Activated naive CD8-positive, alpha-beta T cell treated with anti-CD3 and anti-CD28 coated beads for 36 hours (primary cell): ENCODE measurements around the gene SCAP. TPM values are rescaled to one million over a fixed set of nuclear protein-coding genes. Genes with fewer than 3 reads are reported as not detected.
"Not testable (repeated sequence)": the region's sequence is repeated elsewhere in the genome, so short reads cannot be mapped to it uniquely, and the experiment has no call there.

ENCODE experiments used
- DNase-seq: peaks from one replicate; pipeline ENCODE4 v3.0.0; 2021
- H3K27ac Mint-ChIP-seq: one replicate; pipeline ENCODE4 v1.8.0; 2022; ENCODE audit warnings: mild to moderate bottlenecking, moderate library complexity, mixed read lengths
- H3K27me3 Mint-ChIP-seq: one replicate; pipeline ENCODE4 v1.8.0; 2022; ENCODE audit warnings: mild to moderate bottlenecking, mixed read lengths
- H3K36me3 Mint-ChIP-seq: one replicate; pipeline ENCODE4 v1.8.0; 2021; ENCODE audit warnings: mild to moderate bottlenecking, mixed read lengths
- H3K4me1 Mint-ChIP-seq: one replicate; pipeline ENCODE4 v1.8.0; 2021; ENCODE audit warnings: mixed read lengths
- H3K4me3 Mint-ChIP-seq: one replicate; pipeline ENCODE4 v1.8.0; 2022; ENCODE audit warnings: mild to moderate bottlenecking, moderate library complexity, mixed read lengths
- H3K9me3 Mint-ChIP-seq: one replicate; pipeline ENCODE4 v1.8.0; 2022; ENCODE audit warnings: mixed read lengths
- total RNA-seq, 2 experiments: library from RNA; stranded (reverse); gene quantifications; one replicate each; pipeline ENCODE4 v1.2.3, GENCODE V29; 2021

Gene SCAP
- total RNA-seq, 2 experiments from 2014 or later: 58.3 to 58.4 TPM

- no peak overlapping the region for H3K27ac Mint-ChIP-seq
- H3K27me3 Mint-ChIP-seq: no peaks in the 10 kb centered on the region
- peaks cover 20% of the 10 kb centered on the region for H3K36me3 Mint-ChIP-seq
- no peak for DNase-seq
- H3K4me3 Mint-ChIP-seq: no peak overlapping the region
- no peaks in the 10 kb centered on the region for H3K9me3 Mint-ChIP-seq
- peaks cover 31% of the 10 kb centered on the region for H3K4me1 Mint-ChIP-seq
Observed at GRCh38 chr3:47385007-47385406, 90.7 kb downstream of the SCAP start.

- Mint-ChIP-seq H3K27ac (no peak overlapping the region), H3K36me3 (peaks cover 23% of the 10 kb centered on the region), H3K4me3 (no peak overlapping the region), H3K9me3 (no peaks in the 10 kb centered on the region), H3K27me3 (no peaks in the 10 kb centered on the region), H3K4me1 (peaks cover 37% of the 10 kb centered on the region)
- no peak for DNase-seq
Observed at GRCh38 chr3:47384425-47384824, 91.3 kb downstream of the SCAP start.

GRCh38 chr3:47381317-47382157 lies 94.2 kb downstream of the SCAP start:
- Mint-ChIP-seq H3K4me1 (peaks cover 33% of the 10 kb centered on the region), H3K27ac (peak overlapping the region; percentile 99), H3K4me3 (peak overlapping the region; percentile 99), H3K27me3 (no peaks in the 10 kb centered on the region), H3K36me3 (peaks cover 11% of the 10 kb centered on the region), H3K9me3 (no peaks in the 10 kb centered on the region)
- DNase-seq: peak; percentile 91

GRCh38 chr3:47380601-47381316 lies 95.0 kb downstream of the SCAP start, which contains the start of gene PTPN23:
Gene PTPN23 (plus strand): TSS chr3:47381021. CDS start chr3:47381097, 76 bp downstream.
- DNase-seq: peak; percentile 98
- Mint-ChIP-seq H3K9me3 (no peaks in the 10 kb centered on the region), H3K4me1 (peaks cover 29% of the 10 kb centered on the region), H3K27me3 (no peaks in the 10 kb centered on the region), H3K27ac (peak within 1 kb of the TSS; percentile 99), H3K4me3 (peak within 1 kb of the TSS; percentile 99), H3K36me3 (peaks cover 10% of the 10 kb centered on the region)

- peaks cover 8% of the 10 kb centered on the region for H3K36me3 Mint-ChIP-seq
- no peak for DNase-seq
- H3K27me3 Mint-ChIP-seq: no peaks in the 10 kb centered on the region
- peaks cover 26% of the 10 kb centered on the region for H3K4me1 Mint-ChIP-seq
- peak overlapping the region; percentile 99 for H3K4me3 Mint-ChIP-seq
- H3K9me3 Mint-ChIP-seq: no peaks in the 10 kb centered on the region
- peak overlapping the region; percentile 99 for H3K27ac Mint-ChIP-seq
Observed at GRCh38 chr3:47380026-47380600, 95.6 kb downstream of the SCAP start.

- Mint-ChIP-seq H3K27ac (peak overlapping the region; percentile 99), H3K4me3 (peak overlapping the region; percentile 99), H3K9me3 (no peaks in the 10 kb centered on the region), H3K36me3 (peaks cover 8% of the 10 kb centered on the region), H3K27me3 (no peaks in the 10 kb centered on the region), H3K4me1 (peaks cover 26% of the 10 kb centered on the region)
- DNase-seq: no peak
Observed at GRCh38 chr3:47379411-47379899, 96.3 kb downstream of the SCAP start.

GRCh38 chr3:47378869-47379268 lies 96.9 kb downstream of the SCAP start:
- Mint-ChIP-seq H3K4me3 (peak overlapping the region; percentile 99), H3K27ac (no peak overlapping the region), H3K4me1 (peaks cover 26% of the 10 kb centered on the region), H3K27me3 (no peaks in the 10 kb centered on the region), H3K36me3 (peaks cover 8% of the 10 kb centered on the region), H3K9me3 (no peaks in the 10 kb centered on the region)
- no peak for DNase-seq

- Mint-ChIP-seq H3K4me3 (no peak overlapping the region), H3K4me1 (peaks cover 19% of the 10 kb centered on the region), H3K36me3 (peaks cover 4% of the 10 kb centered on the region), H3K27ac (no peak overlapping the region), H3K9me3 (no peaks in the 10 kb centered on the region), H3K27me3 (no peaks in the 10 kb centered on the region)
- no peak for DNase-seq
Observed at GRCh38 chr3:47377186-47377585, 98.6 kb downstream of the SCAP start.

- DNase-seq: no peak
- Mint-ChIP-seq H3K4me3 (no peak overlapping the region), H3K9me3 (no peaks in the 10 kb centered on the region), H3K27ac (no peak overlapping the region), H3K36me3 (peaks cover 4% of the 10 kb centered on the region), H3K4me1 (peaks cover 12% of the 10 kb centered on the region), H3K27me3 (no peaks in the 10 kb centered on the region)
Observed at GRCh38 chr3:47376393-47376792, 99.3 kb downstream of the SCAP start.

- Mint-ChIP-seq H3K27me3 (peaks cover under 1% of the 10 kb centered on the region), H3K9me3 (no peaks in the 10 kb centered on the region), H3K36me3 (no peaks in the 10 kb centered on the region), H3K27ac (no peak overlapping the region), H3K4me1 (peaks cover 6% of the 10 kb centered on the region), H3K4me3 (no peak overlapping the region)
- DNase-seq: no peak
Observed at GRCh38 chr3:47374587-47374986, 101.2 kb downstream of the SCAP start.

- Mint-ChIP-seq H3K36me3 (no peaks in the 10 kb centered on the region), H3K27ac (no peak overlapping the region), H3K9me3 (no peaks in the 10 kb centered on the region), H3K4me1 (no peaks in the 10 kb centered on the region), H3K4me3 (no peak overlapping the region), H3K27me3 (peaks cover 3% of the 10 kb centered on the region)
- DNase-seq: peak; percentile 32
Observed at GRCh38 chr3:47370887-47371697, 104.6 kb downstream of the SCAP start.

- H3K4me1 Mint-ChIP-seq, H3K36me3 Mint-ChIP-seq, H3K27me3 Mint-ChIP-seq, H3K9me3 Mint-ChIP-seq, H3K4me3 Mint-ChIP-seq, H3K27ac Mint-ChIP-seq, DNase-seq: not testable (repeated sequence)
Observed at GRCh38 chr3:47370020-47370419, 105.7 kb downstream of the SCAP start.

GRCh38 chr3:47367631-47368030 lies 108.1 kb downstream of the SCAP start:
- Mint-ChIP-seq H3K27me3 (peaks cover 3% of the 10 kb centered on the region), H3K27ac (no peak overlapping the region), H3K4me1 (peaks cover 5% of the 10 kb centered on the region), H3K4me3 (no peak overlapping the region), H3K9me3 (peaks cover 5% of the 10 kb centered on the region), H3K36me3 (peaks cover 4% of the 10 kb centered on the region)
- DNase-seq: no peak

- Mint-ChIP-seq H3K9me3 (peaks cover 10% of the 10 kb centered on the region), H3K27ac (no peak overlapping the region), H3K4me1 (peaks cover 12% of the 10 kb centered on the region), H3K4me3 (no peak overlapping the region), H3K36me3 (peaks cover 11% of the 10 kb centered on the region), H3K27me3 (peaks cover 3% of the 10 kb centered on the region)
- DNase-seq: no peak
Observed at GRCh38 chr3:47366833-47367232, 108.9 kb downstream of the SCAP start.
